Ovary (tissue), 9 donors: ENCODE data around the gene PLA1A. TPM values are rescaled to one million over a fixed set of nuclear protein-coding genes. Genes with fewer than 3 reads are reported as not detected.

Experiments
- DNase-seq, 5 donors: peaks; one replicate each; pipeline ENCODE4 v3.0.0-alpha.2; 2019 to 2020
- H3K27ac ChIP-seq, 2 donors: fragments of 200-600 bp; one replicate each; pipeline versions ENCODE4 v1.5.1 to v1.8.0; 2019 to 2022
- H3K27me3 ChIP-seq: fragments of 200-600 bp; one replicate; pipeline ENCODE4 v1.8.0; 2022
- H3K36me3 ChIP-seq: fragments of 200-600 bp; sonication (generic); one replicate; pipeline ENCODE4 v1.5.1; 2019
- H3K4me1 ChIP-seq: one replicate; pipeline ENCODE4 v1.8.1; 2013; ENCODE audit warnings: mild to moderate bottlenecking, moderate library complexity; ENCODE audit not compliant: insufficient read depth
- H3K4me3 ChIP-seq: fragments of 200-600 bp; sonication (generic); one replicate; pipeline ENCODE4 v1.5.1; 2017
- H3K9me3 ChIP-seq, 2 donors: fragments of 200-600 bp in 1 of 2; sonication (generic) in 1 of 2; one replicate each; pipeline versions ENCODE4 v1.5.1 to v1.8.1; 2013 to 2019; ENCODE audit warnings: mild to moderate bottlenecking in 1 of 2, moderate library complexity in 1 of 2
- CTCF ChIP-seq, 3 donors: fragments of 450-650 bp in 2 of 3; fragments of 200-600 bp in 1 of 3; IDR thresholded peaks; one replicate each; pipeline versions ENCODE4 v1.5.1 to v1.8.0; 2016 to 2022; ENCODE audit warnings: antibody characterized with exemption in 3 of 3, mild to moderate bottlenecking in 1 of 3
- EP300 ChIP-seq: sonication (generic); formaldehyde crosslinking; IDR thresholded peaks from one replicate; pipeline ENCODE4 v1.6.1; 2017; ENCODE audit warnings: antibody characterized with exemption
- POLR2A ChIP-seq: fragments of 450-650 bp; IDR thresholded peaks from one replicate; pipeline ENCODE4 v1.6.1; 2017; ENCODE audit warnings: antibody characterized with exemption, mild to moderate bottlenecking, moderate library complexity
- WGBS, 3 donors: extraction: QIAGEN DNeasy Blood & Tissue Kit in 1 of 3; methylation state at CpG; one replicate each; pipeline versions ENCODE4 v1.1.5 to v1.1.7; 2013 to 2017; 5-methylcytosine and 5-hydroxymethylcytosine counted together
- intact Hi-C, 4 donors: fragments of 100-400 bp; cut with DNase I; formaldehyde crosslinking; loops; one replicate each; pipeline versions ENCODE4 v1.11.0 to v1.15.1; 2022 to 2023
- polyA plus RNA-seq, 2 donors: library from polyadenylated mRNA; stranded (reverse); fragments of 200-250 nt in 1 of 2; fragments of 350-450 nt in 1 of 2; fragmentation: Illumina TruSeq in 1 of 2; extraction: RNeasy Lipid Tissue Mini Kit (QIAGEN cat#74804) in 1 of 2; gene quantifications; one replicate each; pipeline ENCODE4 v1.2.3, GENCODE V29; 2013 to 2014
- total RNA-seq, 7 donors: library from RNA; depleted of rRNA in 2 of 7; stranded (reverse); fragments of >200 nt in 2 of 7; fragmentation: NEBNext Ultra II Directional in 3 of 7; extraction: Animal tissue kit (Norgen Biotek cat#: 25700) in 3 of 7; gene quantifications; one replicate each; pipeline versions ENCODE4 v1.1.0 to v1.2.4, GENCODE V29; 2016 to 2023
- donor health status: DM: no; HTN: no; CAD: no; lungs with moderate emphysema.
- donor health status: DM: no; HTN: no; CAD: no.
- donor health status: Bipolar disorder and iron deficiency.
- donor health status: DM: yes; HTN: yes; CAD: no.
- donor health status: DM: no; HTN: no; CAD: no.
- donor health status: DM: yes; HTN: yes; CAD: no.

Gene PLA1A
- total and polyA plus RNA-seq, 9 donors, result 0.53 to 9.9 (median 1.5) TPM

DNA sequence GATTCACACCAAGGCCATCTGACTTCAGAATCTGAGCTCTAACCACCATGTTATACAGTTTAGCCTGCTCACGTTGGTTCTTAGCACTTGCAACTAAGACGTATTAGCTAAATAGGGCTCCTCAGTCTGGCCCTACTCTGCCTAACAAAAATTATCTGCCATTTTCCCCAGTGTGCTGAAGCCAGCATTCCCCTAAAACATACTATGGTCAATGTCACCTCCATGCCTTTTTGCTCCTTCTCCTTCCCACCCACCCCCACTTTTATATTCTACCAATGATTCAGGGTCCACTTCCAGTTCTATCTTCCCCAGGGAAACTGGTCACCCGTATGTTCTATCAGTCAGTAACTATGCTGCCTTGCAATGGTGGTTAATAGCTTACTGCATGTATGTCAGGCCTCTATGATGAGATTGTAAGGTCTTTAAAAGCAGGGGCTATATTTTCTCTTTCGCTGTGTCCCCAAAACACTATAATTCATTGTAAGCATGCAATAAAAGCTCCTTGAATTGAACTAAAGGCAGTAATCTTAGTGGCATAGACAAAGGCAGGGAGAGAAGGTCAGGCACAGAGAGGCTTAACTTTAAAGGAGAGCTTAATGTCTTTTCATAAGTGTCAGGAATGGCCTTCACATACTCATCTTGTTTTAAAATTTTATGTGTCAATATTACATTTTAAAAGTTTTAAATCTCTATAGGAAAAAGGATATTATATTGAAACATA, 39.4 kb downstream of the PLA1A start:
- H3K27ac ChIP-seq, result no peak overlapping the region
- H3K4me1 ChIP-seq, result peaks cover 5% of the 10 kb centered on the region
- H3K27me3 ChIP-seq, result no peaks in the 10 kb centered on the region
- H3K36me3 ChIP-seq, result no peaks in the 10 kb centered on the region
- intact Hi-C loops, result no loop called here
- DNase-seq, result no peak
- no peaks in the 10 kb centered on the region for H3K9me3 ChIP-seq
- 91 to 96% (median 96%) methylated on average over 4 of the region's 4 CpGs for WGBS, 3 donors
- no peak overlapping the region for H3K4me3 ChIP-seq
- no peak for TF ChIP-seq POLR2A
- no peak for TF ChIP-seq CTCF (IDR thresholded peaks at IDR 0.05)
- TF ChIP-seq EP300, result no peak

DNA sequence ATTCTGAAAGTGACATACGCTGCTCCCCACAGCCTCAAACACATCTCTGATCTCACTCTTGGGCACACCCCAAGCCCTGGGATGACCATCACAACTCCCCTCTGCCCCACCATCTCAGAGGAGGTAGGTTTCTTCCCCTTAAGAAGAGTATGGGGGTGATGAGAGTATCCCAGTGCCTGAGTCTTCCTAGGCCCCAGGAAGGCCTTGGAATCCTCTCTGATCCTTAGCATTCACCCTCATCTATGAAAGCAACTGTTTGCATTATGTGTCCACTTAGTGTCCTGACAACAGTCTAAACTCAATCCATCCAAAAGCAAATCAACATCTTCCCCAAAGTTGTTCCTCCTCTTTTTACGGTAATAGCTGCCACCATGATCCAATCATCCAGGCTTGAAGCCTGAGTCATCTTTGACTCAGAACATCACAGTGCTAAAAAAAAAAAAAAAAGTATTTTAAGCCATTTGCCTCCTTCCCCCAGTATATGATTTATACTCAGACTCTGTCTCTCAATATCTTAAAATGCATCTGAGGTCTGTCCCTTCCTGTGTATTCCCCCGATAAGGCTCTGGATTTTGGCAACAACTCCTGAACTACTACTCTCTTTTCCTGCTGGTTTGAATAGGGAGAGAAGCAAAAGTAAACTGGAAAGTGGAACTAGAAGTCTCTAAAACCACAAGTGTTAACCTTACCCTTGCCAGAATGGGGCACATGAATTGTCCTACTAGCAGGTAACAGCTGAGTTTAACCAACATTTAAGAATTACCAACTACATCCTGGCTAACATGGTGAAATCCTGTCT, 40.2 kb downstream of the PLA1A start:
- DNase-seq, result no peak
- H3K9me3 ChIP-seq, result no peaks in the 10 kb centered on the region
- WGBS, 3 donors, result 68 to 77% (median 69%) methylated on average over 3 of the region's 3 CpGs
- intact Hi-C loops, result no loop called here
- no peaks in the 10 kb centered on the region for H3K36me3 ChIP-seq
- TF ChIP-seq EP300 (no peak), CTCF (IDR thresholded peaks at IDR 0.05) (no peak), POLR2A (no peak)
- H3K4me1 ChIP-seq, result peaks cover 2% of the 10 kb centered on the region
- H3K27ac ChIP-seq, result no peak overlapping the region
- no peak overlapping the region for H3K4me3 ChIP-seq
- H3K27me3 ChIP-seq, result no peaks in the 10 kb centered on the region

DNA sequence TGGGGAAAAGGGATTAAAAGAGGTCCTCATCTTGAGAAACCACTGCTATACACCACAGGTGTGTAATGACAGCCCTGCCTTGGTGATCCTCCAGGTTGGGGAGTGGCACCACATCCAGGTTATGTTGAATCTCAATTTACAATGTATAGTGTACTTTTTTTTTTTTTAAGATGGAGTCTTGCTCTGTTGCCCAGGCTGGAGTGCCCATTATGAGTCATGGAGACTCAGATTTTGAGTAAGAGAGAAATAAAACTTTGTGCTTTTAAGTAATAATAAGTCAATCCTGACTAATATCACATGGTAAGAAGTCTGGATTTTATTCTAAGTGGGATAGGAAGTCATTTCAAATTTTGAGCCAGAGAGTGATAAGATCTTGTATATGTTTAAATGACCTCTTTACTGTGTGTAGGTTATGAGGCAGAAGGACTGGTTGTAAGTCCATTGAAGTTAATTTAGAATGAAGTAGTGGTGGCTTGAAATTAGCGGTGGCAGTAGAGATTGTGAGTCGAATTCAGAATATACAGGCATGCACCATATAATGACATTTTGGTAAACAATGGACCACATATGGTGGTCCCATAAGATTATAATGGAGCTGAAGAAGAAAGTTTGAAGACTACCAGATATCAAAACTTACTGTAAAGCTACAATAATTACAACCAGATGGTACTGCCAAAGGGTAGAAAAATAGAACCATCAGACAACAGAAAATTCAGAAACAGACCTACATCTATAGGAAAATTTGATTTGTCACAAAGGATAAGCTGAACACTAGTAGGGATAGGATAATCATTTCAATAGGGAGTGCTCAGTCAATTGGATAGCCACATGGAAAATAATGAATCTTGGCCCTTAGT, 42.0 kb downstream of the PLA1A start:
- H3K9me3 ChIP-seq, result no peaks in the 10 kb centered on the region
- no peak overlapping the region for H3K27ac ChIP-seq
- H3K4me1 ChIP-seq, result peaks cover 3% of the 10 kb centered on the region
- TF ChIP-seq POLR2A, result no peak
- TF ChIP-seq EP300, result no peak
- no peak for TF ChIP-seq CTCF (IDR thresholded peaks at IDR 0.05)
- intact Hi-C loops, result no loop called here
- DNase-seq, result no peak
- no peaks in the 10 kb centered on the region for H3K36me3 ChIP-seq
- no peaks in the 10 kb centered on the region for H3K27me3 ChIP-seq
- H3K4me3 ChIP-seq, result no peak overlapping the region
- WGBS, 3 donors, result 93 to 97% (median 96%) methylated on average over 2 of the region's 2 CpGs

GRCh38 chr3:119641416-119641815, 43.7 kb downstream of the PLA1A start:
- 92 to 98% (median 97%) methylated on average over 2 of the region's 2 CpGs for WGBS, 3 donors
- Histone ChIP-seq H3K27ac (no peak overlapping the region), H3K27me3 (no peaks in the 10 kb centered on the region), H3K9me3 (no peaks in the 10 kb centered on the region), H3K4me3 (no peak overlapping the region), H3K36me3 (no peaks in the 10 kb centered on the region), H3K4me1 (peaks cover 3% of the 10 kb centered on the region)
- DNase-seq, result no peak
- TF ChIP-seq EP300 (no peak), CTCF (IDR thresholded peaks at IDR 0.05) (no peak), POLR2A (no peak)
- intact Hi-C loops, result no loop called here
